Measurements from ENCODE around the gene IFNAR1.

GRCh38 chr21:33396951-33397350, 72.2 kb downstream of the IFNAR1 start:
- no peak for TF ChIP-seq POLR2AphosphoS5 (IDR thresholded peaks at IDR 0.05; ENCODE audit: low read depth, low read length)
- no peak for TF ChIP-seq POLR2A (IDR thresholded peaks at IDR 0.05; ENCODE audit: low read depth, low read length)
- no peak for TF ChIP-seq TAF1 (IDR thresholded peaks at IDR 0.05; ENCODE audit: low read depth, low read length)
- no peak for TF ChIP-seq SPI1 (IDR thresholded peaks at IDR 0.05; ENCODE audit: low read depth, low read length)
- no peak for TF ChIP-seq PAX5 (IDR thresholded peaks at IDR 0.05; ENCODE audit: insufficient read depth, low read length, severe bottlenecking)
